Stimulated activated CD8-positive, alpha-beta memory T cell treated with anti-CD3 and anti-CD28 coated beads, Interleukin-4, amount 100 ng/mL, for 1 hour (primary cell): ENCODE measurements around the gene NDN.
"Not testable (repeated sequence)": the region's sequence is repeated elsewhere in the genome, so short reads cannot be mapped to it uniquely, and the experiment has no call there.

Source experiments
- DNase-seq, 2 donors: peaks; one replicate each; pipeline ENCODE4 v3.0.0-alpha.2; 2020; ENCODE audit warnings: low read depth in 2 of 2, low spot score in 1 of 2

Gene NDN, protein sequence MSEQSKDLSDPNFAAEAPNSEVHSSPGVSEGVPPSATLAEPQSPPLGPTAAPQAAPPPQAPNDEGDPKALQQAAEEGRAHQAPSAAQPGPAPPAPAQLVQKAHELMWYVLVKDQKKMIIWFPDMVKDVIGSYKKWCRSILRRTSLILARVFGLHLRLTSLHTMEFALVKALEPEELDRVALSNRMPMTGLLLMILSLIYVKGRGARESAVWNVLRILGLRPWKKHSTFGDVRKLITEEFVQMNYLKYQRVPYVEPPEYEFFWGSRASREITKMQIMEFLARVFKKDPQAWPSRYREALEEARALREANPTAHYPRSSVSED

GRCh38 chr15:23687143-23687470 is at the start of gene NDN:
Gene NDN (minus strand): TSS chr15:23687305. CDS start chr15:23687217, 88 bp downstream.
- DNase-seq = no peak

DNA sequence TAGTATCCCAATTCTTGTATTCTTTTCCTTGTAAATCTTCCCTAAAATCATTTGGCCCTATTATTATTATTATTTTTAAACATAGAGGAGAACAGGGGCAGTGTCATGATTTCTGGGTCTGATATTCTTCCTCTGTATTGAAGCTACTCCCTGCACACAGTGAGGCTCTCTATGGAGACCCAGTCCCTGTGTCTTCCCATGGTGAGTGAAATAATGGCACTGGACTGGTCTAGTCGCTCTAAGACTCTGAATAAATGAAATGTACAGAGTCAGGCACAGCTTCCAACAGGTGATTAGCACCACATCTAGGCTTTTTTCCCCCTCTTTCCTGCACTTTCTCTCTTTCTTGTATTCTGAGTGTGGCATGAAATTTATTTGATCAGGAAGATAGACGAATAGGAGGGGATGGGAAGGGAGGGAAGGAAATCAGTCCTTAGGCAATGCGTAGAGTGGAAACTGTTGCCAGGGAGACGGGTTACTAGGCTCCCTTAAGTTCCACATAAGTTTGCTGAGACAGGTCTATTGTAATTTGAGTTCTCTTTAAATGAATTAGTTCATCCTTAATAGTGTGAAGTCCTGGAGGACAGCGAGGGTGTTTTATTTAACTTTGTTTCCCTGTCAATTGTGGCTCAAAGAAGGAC is 49.0 kb upstream of the NDN start:
- DNase-seq = no peak

DNA sequence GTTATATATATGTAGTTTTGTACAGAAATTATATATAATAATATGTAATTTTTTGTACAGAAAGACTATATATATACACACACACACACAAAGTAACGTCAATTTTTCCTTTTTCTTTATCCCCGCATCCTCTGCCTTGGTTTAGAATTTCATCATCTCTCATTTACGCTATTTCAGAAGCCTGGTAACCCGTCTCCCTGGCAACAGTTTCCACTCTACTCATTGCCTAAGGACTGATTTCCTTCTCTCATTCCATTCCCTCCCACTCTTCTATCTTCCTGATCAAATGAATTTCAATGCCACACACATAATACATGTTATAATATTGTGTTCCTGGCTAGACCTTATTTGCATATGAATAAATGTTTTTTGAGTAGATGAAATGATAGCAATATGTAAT is 47.8 kb upstream of the NDN start:
- no peak for DNase-seq

DNA sequence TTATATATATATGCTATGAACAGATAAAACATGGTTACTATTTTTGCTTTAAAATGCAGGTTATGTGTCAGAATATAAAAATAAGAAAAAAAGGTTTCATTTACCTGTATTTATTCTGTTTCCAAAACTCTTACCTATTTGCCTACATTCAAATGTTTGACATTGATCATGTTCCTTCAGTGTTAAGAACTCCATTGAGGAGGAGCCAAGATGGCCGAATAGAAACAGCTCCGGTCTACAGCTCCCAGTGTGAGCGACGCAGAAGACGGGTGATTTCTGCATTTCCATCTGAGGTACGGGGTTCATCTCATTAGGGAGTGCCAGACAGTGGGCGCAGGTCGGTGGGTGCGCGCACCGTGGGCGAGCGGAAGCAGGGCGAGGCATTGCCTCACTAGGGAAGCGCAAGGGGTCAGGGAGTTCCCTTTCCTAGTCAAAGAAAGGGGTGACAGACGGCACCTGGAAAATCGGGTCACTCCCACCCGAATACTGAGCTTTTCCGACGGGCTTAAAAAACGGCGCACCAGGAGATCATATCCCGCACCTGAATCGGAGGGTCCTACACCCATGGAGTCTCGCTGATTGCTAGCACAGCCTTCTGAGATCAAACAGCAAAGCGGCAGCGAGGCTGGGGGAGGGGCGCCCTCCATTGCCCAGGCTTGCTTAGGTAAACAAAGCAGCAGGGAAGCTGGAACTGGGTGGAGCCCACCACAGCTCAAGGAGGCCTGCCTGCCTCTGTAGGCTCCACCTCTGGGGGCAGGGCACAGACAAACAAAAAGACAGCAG is 27.0 kb upstream of the NDN start:
- not testable (repeated sequence) for DNase-seq

DNA sequence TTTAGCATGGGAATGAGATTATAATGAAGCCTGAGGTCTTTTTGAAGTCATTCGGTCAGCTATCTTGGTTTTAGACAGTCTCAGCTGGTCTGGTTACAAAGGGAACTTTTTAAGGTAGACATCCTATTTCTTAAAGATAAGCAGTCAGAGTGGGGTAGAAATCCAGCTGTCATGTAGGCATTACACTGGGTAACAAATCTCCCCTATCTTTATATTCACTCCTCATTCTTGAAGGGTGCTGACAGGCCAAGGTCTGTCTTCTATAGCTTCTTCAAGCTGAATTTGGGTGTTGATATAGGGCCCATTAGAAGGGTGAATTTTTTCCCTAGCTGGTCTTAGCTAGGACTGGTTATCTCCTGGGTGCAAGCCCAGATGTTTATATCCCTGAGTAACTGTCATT is 21.2 kb upstream of the NDN start:
- no peak for DNase-seq

GRCh38 chr15:23695282-23695681 is 8.2 kb upstream of the NDN start:
- DNase-seq = no peak

DNA sequence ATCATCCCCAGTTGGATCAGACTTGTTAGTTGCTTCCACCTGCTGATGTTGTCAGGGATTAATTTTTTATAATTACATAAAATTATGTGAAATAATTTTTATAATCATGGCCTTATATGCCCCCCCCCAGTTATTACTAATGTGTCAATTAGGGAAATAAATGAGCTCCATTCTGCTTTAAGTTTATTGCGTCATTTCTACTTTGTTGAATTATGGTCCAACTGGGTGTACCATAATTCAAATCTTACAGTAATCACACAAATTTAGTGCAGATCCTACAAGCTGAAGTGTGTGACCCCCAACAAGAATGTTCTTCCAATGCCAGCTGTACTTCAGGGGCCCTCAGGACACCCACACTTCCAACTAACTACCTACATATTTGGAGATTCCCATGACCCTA is 7.5 kb upstream of the NDN start:
- DNase-seq = no peak

DNA sequence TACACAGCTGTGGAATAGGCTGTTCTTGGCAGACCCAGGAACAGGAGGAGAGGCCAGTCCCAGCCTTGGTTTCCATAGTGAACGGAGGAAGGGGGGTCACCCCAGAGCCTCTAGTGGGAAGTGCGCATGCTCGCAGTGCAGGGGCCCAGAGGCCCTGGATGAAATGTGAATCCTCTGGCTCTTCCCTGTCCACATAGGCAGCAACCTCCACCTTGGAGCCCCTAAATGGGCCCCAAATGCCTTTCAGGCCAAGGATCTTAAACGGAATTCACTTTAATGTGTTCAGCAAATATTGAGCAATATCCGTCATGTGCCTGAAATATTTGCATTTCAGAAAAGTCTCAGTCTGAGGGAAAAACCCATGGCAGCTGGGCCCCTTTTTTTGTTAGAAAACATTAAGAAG is 3.3 kb upstream of the NDN start:
- DNase-seq = no peak

- DNase-seq = no peak
These were observed 2.9 kb upstream of the NDN start for GRCh38 chr15:23690015-23690414.

DNA sequence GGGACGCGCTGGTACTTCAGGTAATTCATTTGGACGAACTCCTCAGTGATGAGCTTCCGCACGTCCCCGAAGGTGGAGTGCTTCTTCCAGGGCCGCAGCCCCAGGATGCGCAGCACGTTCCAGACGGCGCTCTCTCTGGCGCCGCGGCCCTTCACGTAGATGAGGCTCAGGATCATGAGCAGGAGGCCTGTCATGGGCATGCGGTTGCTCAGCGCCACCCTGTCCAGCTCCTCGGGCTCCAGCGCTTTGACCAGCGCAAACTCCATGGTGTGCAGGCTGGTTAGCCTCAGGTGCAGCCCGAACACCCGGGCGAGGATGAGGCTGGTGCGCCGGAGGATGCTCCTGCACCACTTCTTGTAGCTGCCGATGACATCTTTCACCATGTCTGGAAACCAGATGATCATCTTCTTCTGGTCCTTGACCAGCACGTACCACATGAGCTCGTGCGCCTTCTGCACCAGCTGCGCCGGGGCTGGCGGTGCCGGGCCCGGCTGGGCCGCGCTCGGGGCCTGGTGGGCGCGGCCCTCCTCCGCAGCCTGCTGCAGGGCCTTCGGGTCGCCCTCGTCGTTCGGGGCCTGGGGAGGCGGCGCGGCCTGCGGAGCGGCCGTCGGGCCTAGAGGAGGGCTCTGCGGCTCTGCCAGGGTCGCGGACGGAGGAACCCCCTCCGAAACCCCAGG is 501 bp downstream of the NDN start:
- DNase-seq = no peak

GRCh38 chr15:23671481-23671880 is 15.6 kb downstream of the NDN start:
- DNase-seq = no peak

GRCh38 chr15:23670970-23671369 is 16.1 kb downstream of the NDN start:
- DNase-seq = no peak

- DNase-seq = no peak
These were observed 23.9 kb downstream of the NDN start for GRCh38 chr15:23663232-23663631.

DNA sequence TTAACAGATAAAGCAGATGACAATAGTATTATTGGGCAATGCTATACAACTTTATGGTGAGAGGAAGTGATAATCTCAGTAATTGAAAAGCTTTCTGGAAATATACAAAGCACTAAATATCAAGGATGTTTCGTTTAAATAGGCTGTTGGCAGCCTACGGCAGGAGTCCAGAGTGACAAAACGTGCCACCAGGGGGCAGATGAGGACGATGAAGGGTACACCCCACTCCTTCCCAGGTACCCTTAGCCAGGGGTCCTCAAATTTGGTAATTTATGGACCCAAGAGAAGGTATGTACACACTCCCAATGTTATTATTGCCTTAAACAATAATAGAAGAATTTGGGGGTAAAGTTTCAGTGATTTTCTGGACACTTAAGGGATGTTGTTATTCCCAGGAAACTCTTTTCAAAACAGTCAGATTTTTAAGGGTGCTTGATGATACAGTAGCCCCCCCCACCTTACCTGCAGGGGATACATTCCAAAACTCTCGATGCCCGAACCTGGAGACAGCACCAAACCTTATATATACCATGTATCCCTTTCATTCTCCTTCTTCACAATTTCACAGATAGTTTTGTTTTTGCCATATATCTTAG is 38.1 kb downstream of the NDN start:
- DNase-seq = no peak

- DNase-seq = no peak
These were observed 39.4 kb downstream of the NDN start, which contains the start of gene MAGEL2 for GRCh38 chr15:23647421-23648370. Gene MAGEL2 (minus strand): TSS chr15:23647867. CDS start chr15:23647742, 125 bp downstream.

- DNase-seq = no peak
These were observed 40.2 kb downstream of the NDN start for GRCh38 chr15:23647001-23647295.

DNA sequence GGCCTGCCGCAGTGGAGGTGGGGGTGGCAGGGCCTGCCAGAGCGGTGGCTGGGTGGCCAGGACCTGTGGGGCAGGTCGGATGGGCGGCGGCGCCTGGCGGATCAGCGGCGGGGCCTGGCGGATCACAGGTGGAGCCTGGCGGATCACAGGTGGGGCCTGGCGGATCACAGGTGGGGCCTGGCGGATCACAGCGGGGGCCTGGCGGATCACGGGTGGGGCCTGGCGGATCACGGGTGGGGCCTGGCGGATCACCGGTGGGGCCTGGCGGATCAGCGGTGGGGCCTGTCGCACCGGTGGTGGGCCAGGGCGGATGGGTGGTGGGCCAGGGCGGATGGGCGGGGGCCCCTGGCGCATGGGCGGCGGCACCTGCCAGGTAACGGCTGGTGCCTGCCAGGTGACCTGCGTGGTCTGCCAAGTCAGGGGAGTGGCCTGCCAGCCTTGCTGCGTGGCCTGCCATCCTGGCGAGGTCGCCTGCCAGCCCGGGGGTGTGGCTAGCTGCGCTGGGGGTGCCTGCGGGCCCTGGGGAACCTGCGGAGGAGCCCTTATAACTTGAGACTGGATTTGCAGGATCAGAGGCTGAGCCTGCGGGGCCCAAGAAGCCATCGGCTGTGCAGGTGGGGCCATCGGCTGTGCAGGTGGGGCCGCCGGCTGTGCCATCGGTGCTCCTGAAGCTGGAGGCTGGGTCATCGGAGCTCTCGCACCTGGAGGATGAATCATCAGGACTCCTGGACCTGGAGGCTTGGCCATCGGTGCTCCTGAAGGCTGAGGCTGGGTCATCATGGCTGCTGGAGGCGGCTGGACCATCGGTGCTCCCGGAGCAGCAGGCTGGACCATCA is 40.7 kb downstream of the NDN start:
- DNase-seq = no peak

GRCh38 chr15:23645371-23646164 is 41.5 kb downstream of the NDN start:
- no peak for DNase-seq

- no peak for DNase-seq
These were observed 42.3 kb downstream of the NDN start for GRCh38 chr15:23644829-23645228.
